ENCODE data around the gene C20orf204.

Gene C20orf204

GRCh38 chr20:64027981-64028685 lies 7.8 kb upstream of the C20orf204 start:
- DNase-seq (ENCODE audit: low read depth), result no peak
- H3K4me3 ChIP-seq (replicated peaks; ENCODE audit: low read depth, low read length), result no peak overlapping the region
- TF ChIP-seq, protein P1, sequence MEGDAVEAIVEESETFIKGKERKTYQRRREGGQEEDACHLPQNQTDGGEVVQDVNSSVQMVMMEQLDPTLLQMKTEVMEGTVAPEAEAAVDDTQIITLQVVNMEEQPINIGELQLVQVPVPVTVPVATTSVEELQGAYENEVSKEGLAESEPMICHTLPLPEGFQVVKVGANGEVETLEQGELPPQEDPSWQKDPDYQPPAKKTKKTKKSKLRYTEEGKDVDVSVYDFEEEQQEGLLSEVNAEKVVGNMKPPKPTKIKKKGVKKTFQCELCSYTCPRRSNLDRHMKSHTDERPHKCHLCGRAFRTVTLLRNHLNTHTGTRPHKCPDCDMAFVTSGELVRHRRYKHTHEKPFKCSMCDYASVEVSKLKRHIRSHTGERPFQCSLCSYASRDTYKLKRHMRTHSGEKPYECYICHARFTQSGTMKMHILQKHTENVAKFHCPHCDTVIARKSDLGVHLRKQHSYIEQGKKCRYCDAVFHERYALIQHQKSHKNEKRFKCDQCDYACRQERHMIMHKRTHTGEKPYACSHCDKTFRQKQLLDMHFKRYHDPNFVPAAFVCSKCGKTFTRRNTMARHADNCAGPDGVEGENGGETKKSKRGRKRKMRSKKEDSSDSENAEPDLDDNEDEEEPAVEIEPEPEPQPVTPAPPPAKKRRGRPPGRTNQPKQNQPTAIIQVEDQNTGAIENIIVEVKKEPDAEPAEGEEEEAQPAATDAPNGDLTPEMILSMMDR (IDR thresholded peaks at IDR 0.05; ENCODE audit: low read length, missing control alignments), result no peak

- DNase-seq (ENCODE audit: low read depth), result no peak
- TF ChIP-seq, protein P1 (IDR thresholded peaks at IDR 0.05; ENCODE audit: low read length, missing control alignments), result no peak
- no peak overlapping the region for H3K4me3 ChIP-seq (replicated peaks; ENCODE audit: low read depth, low read length)
Observed at GRCh38 chr20:64029293-64030117, 6.5 kb upstream of the C20orf204 start.

DNA sequence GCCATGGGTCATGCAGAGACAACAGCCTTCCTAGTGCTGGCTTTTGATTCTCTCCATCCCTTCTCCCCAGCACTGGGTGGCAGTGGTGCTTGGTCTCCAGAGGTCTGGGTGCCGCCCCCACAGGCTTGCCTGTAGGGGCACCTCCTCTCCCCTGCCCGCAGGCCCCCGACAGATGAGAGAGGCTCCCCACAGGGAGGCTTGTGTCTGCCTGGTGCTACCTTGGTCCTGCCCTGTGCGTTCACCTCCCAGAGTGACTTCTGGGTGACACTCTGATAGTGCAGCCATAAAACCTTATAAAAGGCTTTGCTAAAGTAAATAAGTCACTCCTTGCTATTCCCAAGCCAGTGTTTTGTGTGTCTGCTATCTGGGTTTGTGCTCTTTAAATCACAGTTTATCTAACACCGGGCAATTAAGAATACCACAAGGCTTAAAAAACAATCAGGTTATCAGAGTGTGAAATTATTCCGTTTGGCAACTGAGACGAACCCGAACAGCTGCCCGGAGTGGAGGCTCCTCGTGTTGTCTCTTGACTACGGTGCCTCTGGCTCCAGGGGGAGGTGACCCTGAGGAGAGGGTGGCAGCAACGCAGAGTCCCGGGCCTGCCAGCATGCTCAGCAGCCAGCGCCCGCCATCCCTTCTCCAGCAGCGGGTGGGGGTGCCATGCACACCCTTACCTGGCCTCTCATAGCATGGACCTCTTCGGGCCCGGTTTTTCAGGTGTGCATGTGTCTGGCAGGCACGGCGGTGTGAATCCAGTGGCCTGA lies 5.4 kb upstream of the C20orf204 start:
- no peak for DNase-seq (ENCODE audit: low read depth)
- H3K4me3 ChIP-seq (replicated peaks; ENCODE audit: low read depth, low read length), result no peak overlapping the region
- TF ChIP-seq, protein P1 (IDR thresholded peaks at IDR 0.05; ENCODE audit: low read length, missing control alignments), result no peak

GRCh38 chr20:64031822-64032314 lies 4.1 kb upstream of the C20orf204 start:
- DNase-seq (ENCODE audit: low read depth), result no peak
- no peak overlapping the region for H3K4me3 ChIP-seq (replicated peaks; ENCODE audit: low read depth, low read length)
- TF ChIP-seq, protein P1 (IDR thresholded peaks at IDR 0.05; ENCODE audit: low read length, missing control alignments), result no peak

DNA sequence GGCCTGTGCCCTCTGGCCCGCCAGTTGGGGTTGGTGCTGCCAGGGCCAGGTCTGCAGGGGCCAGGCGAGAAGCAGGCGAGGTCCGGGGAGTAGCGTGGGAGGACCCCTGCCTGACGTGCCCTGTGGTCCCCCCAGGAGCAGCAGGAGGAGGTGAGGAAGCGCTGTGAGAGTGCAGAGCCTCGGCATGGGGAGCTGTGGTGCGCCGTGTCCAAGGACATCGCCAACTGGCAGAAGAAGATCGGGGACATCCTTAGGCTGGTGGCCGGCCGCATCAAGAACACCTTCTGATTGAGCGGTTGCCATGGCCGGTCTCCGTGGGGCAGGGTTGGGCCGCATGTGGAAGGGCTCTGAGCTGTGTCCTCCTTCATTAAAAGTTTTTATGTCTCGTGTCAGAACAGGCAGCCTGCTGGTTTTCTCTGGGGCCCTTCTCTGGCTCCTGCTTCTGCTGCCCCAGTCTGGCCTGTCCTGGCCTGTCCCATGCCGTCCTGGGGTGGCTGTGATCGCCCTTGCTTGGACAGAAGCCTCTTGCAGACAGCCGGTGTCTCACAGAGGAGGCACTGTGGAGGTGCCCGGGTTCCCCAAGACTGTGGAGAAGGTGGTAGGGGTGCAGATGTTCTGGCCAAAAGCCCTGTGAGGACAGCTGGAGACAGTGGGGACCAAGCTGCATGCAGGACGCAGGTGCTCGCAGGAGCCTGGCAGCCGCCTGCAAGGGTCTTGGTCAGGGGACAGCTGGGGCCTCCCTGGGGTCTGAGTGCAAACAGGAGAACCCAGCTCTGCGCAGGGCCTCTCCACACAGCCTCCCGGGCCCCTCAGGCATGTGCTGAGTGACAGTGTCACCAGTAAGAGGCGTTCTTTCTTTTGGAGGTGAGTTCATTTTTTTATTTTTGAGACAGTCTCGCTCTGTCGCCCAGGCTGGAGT lies 3.0 kb upstream of the C20orf204 start:
- DNase-seq (ENCODE audit: low read depth), result no peak
- H3K4me3 ChIP-seq (replicated peaks; ENCODE audit: low read depth, low read length), result no peak overlapping the region

More for the DNA sequence above, 3.0 kb upstream of the C20orf204 start:
- TF ChIP-seq, protein P1 (IDR thresholded peaks at IDR 0.05; ENCODE audit: low read length, missing control alignments), result no peak

Data from fibroblast of pulmonary artery (primary cell).